HG03378 (cell line): Measurements from ENCODE around the gene NTNG1.
A peak's percentile ranks its signal among the peaks of the same experiment; 100 is the strongest.
"Not testable (repeated sequence)": the region's sequence is repeated elsewhere in the genome, so short reads cannot be mapped to it uniquely, and the experiment has no call there.

Experiments
- ATAC-seq: cut with Tn5 transposase; IDR thresholded peaks from one replicate; pipeline ENCODE4 v1.9.1; 2021; ENCODE audit warnings: mild to moderate bottlenecking, moderate library complexity; ENCODE audit not compliant: unreplicated experiment

Gene NTNG1

GRCh38 chr1:107195476-107195875 lies 54.6 kb downstream of the NTNG1 start:
- ATAC-seq: no peak

GRCh38 chr1:107196973-107197562 lies 56.2 kb downstream of the NTNG1 start:
- peak; percentile 90 for ATAC-seq

GRCh38 chr1:107198561-107198960 lies 57.7 kb downstream of the NTNG1 start:
- ATAC-seq: no peak

- ATAC-seq: no peak
These were observed 59.8 kb downstream of the NTNG1 start for GRCh38 chr1:107200631-107201030.

- no peak for ATAC-seq
These were observed 61.2 kb downstream of the NTNG1 start for GRCh38 chr1:107202007-107202406.

- ATAC-seq: no peak
These were observed 72.4 kb downstream of the NTNG1 start for GRCh38 chr1:107213225-107213624.

GRCh38 chr1:107220036-107220435 lies 79.2 kb downstream of the NTNG1 start:
- ATAC-seq: no peak

- no peak for ATAC-seq
These were observed 84.9 kb downstream of the NTNG1 start for GRCh38 chr1:107225706-107226105.

- ATAC-seq: no peak
These were observed 88.0 kb downstream of the NTNG1 start for GRCh38 chr1:107228704-107229371.

- ATAC-seq: no peak
These were observed 88.9 kb downstream of the NTNG1 start for GRCh38 chr1:107229711-107230110.

- no peak for ATAC-seq
These were observed 89.3 kb downstream of the NTNG1 start for GRCh38 chr1:107230121-107230520.

- no peak for ATAC-seq
These were observed 90.5 kb downstream of the NTNG1 start for GRCh38 chr1:107231291-107231690.

GRCh38 chr1:107232426-107232825 lies 91.6 kb downstream of the NTNG1 start:
- no peak for ATAC-seq

GRCh38 chr1:107236760-107237159 lies 95.9 kb downstream of the NTNG1 start:
- ATAC-seq: not testable (repeated sequence)

- ATAC-seq: no peak
These were observed 102.6 kb downstream of the NTNG1 start for GRCh38 chr1:107243461-107243860.

- no peak for ATAC-seq
These were observed 104.1 kb downstream of the NTNG1 start for GRCh38 chr1:107244709-107245500.

GRCh38 chr1:107246775-107247345 lies 106.0 kb downstream of the NTNG1 start:
- ATAC-seq: peak; percentile 79

- peak; percentile 34 for ATAC-seq
These were observed 106.8 kb downstream of the NTNG1 start for GRCh38 chr1:107247679-107248078.

GRCh38 chr1:107250169-107250568 lies 109.3 kb downstream of the NTNG1 start:
- no peak for ATAC-seq

GRCh38 chr1:107251083-107251482 lies 110.2 kb downstream of the NTNG1 start:
- ATAC-seq: no peak

GRCh38 chr1:107251839-107252238 lies 111.0 kb downstream of the NTNG1 start:
- no peak for ATAC-seq

GRCh38 chr1:107252271-107252670 lies 111.4 kb downstream of the NTNG1 start:
- peak; percentile 47 for ATAC-seq
